Type B pancreatic cell (in vitro differentiated cells): ENCODE data around the gene RPTOR. TPM values are rescaled to one million over a fixed set of nuclear protein-coding genes. Genes with fewer than 3 reads are reported as not detected.

Experiments used
- DNase-seq: peaks from one replicate; pipeline ENCODE4 v3.0.0; 2021; ENCODE audit warnings: mixed read lengths; ENCODE audit not compliant: unreplicated experiment; ENCODE audit errors: extremely low spot score
- H3K27ac Mint-ChIP-seq: 2 replicates; pipeline ENCODE4 v1.8.0; 2021; ENCODE audit warnings: mild to moderate bottlenecking, mixed read lengths
- H3K27me3 Mint-ChIP-seq: 2 replicates; pipeline ENCODE4 v1.8.0; 2021; ENCODE audit warnings: mixed read lengths
- H3K36me3 Mint-ChIP-seq: 2 replicates; pipeline ENCODE4 v1.8.0; 2021; ENCODE audit warnings: mixed read lengths
- H3K4me1 Mint-ChIP-seq: one replicate; pipeline ENCODE4 v1.8.0; 2021; ENCODE audit warnings: mixed read lengths; ENCODE audit not compliant: unreplicated experiment
- H3K4me3 Mint-ChIP-seq: 2 replicates; pipeline ENCODE4 v1.8.0; 2021; ENCODE audit warnings: mild to moderate bottlenecking, mixed read lengths
- H3K9me3 Mint-ChIP-seq: 2 replicates; pipeline ENCODE4 v1.8.0; 2021; ENCODE audit warnings: mixed read lengths
- total RNA-seq: library from RNA; stranded (reverse); gene quantifications from 2 replicates; pipeline ENCODE4 v1.2.1, GENCODE V29; 2021; ENCODE audit warnings: low replicate concordance
- TF ChIP-seq, protein P1 (sequence below): fragments of 200-600 bp; sonication (generic); conservative IDR thresholded peaks from 2 replicates; pipeline ENCODE4 v1.5.0; 2021; ENCODE audit warnings: antibody characterized with exemption, mild to moderate bottlenecking

RPTOR gene
- total RNA-seq, 1 donor from 2014 or later, result 39.8 TPM

DNA sequence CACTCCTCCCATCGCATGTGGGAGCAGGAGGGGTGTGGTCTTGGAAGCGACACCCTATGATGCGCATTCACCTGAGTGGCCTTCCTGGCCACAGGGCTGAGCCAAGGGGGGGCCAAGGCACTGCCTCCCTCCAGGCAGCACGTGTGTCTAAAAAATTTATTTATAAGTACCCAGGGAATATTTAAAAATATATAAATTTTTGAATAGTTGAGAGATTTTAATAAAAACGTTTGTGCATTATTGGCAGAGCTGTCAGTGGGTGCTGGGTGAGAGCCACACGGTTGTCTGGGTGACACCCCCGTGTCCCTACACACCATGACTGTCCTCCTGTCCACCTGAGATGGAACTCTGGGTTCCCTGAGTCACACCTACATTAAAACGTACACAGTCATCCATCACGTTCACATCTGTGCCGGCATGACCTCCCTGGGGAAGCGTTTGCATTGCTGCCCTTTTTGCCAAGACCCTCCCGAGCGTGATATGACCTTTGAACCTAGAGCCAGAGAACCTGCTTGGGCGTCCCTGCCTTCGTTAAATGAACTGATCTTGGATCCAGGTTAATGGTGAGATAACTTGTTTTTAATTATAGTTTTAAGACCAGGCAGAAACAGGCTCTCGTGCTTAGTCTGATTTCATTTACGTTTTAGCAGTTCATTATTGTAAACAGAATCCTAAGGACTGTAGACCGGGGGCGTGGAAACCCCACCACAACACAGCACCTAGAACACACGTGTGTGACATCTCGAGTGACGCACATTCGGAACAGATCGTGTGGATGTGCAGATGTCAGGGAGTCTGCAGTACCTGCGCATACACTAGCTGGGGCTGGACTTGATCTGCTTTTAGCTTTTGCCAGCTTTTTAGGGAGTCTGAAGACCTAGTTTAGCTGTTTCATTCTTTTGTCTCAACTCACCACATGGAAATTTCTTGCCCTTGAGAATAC, 254.2 kb downstream of the RPTOR start:
- TF ChIP-seq, protein P1, sequence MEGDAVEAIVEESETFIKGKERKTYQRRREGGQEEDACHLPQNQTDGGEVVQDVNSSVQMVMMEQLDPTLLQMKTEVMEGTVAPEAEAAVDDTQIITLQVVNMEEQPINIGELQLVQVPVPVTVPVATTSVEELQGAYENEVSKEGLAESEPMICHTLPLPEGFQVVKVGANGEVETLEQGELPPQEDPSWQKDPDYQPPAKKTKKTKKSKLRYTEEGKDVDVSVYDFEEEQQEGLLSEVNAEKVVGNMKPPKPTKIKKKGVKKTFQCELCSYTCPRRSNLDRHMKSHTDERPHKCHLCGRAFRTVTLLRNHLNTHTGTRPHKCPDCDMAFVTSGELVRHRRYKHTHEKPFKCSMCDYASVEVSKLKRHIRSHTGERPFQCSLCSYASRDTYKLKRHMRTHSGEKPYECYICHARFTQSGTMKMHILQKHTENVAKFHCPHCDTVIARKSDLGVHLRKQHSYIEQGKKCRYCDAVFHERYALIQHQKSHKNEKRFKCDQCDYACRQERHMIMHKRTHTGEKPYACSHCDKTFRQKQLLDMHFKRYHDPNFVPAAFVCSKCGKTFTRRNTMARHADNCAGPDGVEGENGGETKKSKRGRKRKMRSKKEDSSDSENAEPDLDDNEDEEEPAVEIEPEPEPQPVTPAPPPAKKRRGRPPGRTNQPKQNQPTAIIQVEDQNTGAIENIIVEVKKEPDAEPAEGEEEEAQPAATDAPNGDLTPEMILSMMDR, result no peak
- Mint-ChIP-seq H3K9me3 (no peaks in the 10 kb centered on the region), H3K4me1 (peaks cover 16% of the 10 kb centered on the region)

DNA sequence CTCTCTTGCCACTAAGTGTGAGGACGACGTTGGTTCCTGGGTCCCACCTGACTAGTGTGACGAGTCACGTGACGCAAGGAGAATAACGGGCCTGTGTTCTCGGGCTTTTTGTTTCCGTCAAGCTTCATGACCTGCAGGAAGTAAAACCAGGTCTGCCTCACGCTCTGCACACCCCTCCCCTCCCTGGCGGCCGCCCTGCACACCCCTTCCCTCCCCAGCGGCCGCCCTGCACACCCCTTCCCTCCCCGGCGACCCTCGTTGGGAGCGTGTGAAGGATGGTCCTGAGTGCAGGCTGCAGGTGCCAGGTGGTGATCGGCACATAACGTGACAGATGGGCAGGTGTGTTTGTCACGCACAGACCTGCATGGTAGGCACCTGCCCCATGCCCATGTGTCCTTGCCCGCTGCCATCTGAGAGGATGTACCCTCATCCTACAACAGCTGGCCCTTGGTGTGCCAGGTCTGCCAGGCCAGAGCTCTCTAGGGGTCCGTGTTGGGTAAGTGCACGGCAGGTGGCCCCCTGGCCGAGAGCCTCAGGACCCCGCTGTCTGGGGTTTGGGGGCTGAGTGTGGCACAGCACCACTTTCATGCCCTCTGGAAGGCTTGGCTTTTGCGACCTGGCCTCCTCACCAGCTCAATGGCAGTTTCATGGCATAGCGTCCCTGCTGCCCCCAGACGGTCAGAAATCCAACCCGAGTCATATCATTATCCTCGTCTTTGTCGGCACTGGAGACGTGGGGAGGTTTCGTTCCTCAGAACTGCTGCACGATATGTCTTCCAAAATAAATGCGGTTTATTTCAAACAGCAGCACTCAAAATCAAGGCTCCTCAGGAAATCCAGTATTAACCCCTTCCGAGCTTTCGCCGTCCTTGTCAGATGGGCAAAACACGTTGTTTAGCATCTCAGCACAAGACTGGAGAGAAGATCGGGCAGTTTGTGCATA, 255.2 kb downstream of the RPTOR start:
- Mint-ChIP-seq H3K27ac (no peak overlapping the region), H3K36me3 (peaks cover 9% of the 10 kb centered on the region), H3K27me3 (no peaks in the 10 kb centered on the region), H3K9me3 (no peaks in the 10 kb centered on the region), H3K4me3 (no peak overlapping the region), H3K4me1 (peaks cover 11% of the 10 kb centered on the region)
- DNase-seq, result no peak
- TF ChIP-seq, protein P1, result no peak

More for the DNA sequence above, 254.2 kb downstream of the RPTOR start:
- Mint-ChIP-seq H3K36me3 (peaks cover 12% of the 10 kb centered on the region), H3K4me3 (no peak overlapping the region), H3K27me3 (no peaks in the 10 kb centered on the region), H3K27ac (no peak overlapping the region)
- no peak for DNase-seq

GRCh38 chr17:80800481-80801391, 256.1 kb downstream of the RPTOR start:
- H3K27me3 Mint-ChIP-seq, result no peaks in the 10 kb centered on the region
- TF ChIP-seq, protein P1, result no peak
- DNase-seq, result no peak
- peaks cover 3% of the 10 kb centered on the region for H3K9me3 Mint-ChIP-seq
- no peak overlapping the region for H3K4me3 Mint-ChIP-seq
- H3K27ac Mint-ChIP-seq, result no peak overlapping the region
- peaks cover 11% of the 10 kb centered on the region for H3K36me3 Mint-ChIP-seq
- peaks cover 13% of the 10 kb centered on the region for H3K4me1 Mint-ChIP-seq

- TF ChIP-seq, protein P1, result no peak
- DNase-seq, result no peak
- Mint-ChIP-seq H3K27ac (no peak overlapping the region), H3K4me1 (peaks cover 15% of the 10 kb centered on the region), H3K9me3 (peaks cover 8% of the 10 kb centered on the region), H3K27me3 (no peaks in the 10 kb centered on the region), H3K36me3 (peaks cover 17% of the 10 kb centered on the region), H3K4me3 (no peak overlapping the region)
Observed at GRCh38 chr17:80802626-80803450, 258.2 kb downstream of the RPTOR start.
